ENCODE data around the gene DAAM2.

DAAM2 gene

DNA sequence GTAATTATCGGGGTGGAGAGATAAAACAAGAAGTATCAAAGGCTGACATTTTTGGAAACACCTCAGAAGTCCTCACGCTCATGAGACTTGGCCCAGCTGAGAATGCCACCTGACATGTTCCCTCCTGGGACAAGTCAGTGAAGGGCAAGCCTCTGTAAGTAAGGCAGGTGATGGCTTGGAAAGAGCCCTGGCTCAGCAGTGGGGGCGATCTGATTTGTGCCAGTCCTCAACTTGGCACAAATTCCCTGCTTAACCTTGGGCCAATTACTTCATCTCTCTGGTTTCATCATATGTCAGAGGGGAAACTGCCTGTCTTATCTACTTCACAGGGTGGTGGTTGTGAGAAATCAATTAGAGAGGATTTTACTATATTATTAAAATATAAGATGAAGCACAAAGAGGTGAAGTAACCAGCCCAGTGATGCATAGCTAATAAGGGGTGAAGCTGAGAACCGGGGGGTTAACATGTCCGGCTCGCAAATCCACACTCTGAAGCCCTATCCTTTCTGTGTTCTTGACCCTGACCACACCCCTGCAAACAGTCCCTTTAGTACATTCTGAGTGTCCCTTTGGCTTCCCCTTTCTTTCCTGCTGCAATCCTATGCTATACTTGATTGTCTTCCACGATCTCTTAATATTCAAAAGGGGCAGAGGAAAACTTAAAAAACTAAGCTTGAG lies 150.9 kb downstream of the DAAM2 start:
- TF ChIP-seq, protein P1, sequence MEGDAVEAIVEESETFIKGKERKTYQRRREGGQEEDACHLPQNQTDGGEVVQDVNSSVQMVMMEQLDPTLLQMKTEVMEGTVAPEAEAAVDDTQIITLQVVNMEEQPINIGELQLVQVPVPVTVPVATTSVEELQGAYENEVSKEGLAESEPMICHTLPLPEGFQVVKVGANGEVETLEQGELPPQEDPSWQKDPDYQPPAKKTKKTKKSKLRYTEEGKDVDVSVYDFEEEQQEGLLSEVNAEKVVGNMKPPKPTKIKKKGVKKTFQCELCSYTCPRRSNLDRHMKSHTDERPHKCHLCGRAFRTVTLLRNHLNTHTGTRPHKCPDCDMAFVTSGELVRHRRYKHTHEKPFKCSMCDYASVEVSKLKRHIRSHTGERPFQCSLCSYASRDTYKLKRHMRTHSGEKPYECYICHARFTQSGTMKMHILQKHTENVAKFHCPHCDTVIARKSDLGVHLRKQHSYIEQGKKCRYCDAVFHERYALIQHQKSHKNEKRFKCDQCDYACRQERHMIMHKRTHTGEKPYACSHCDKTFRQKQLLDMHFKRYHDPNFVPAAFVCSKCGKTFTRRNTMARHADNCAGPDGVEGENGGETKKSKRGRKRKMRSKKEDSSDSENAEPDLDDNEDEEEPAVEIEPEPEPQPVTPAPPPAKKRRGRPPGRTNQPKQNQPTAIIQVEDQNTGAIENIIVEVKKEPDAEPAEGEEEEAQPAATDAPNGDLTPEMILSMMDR (IDR thresholded peaks at IDR 0.05; ENCODE audit: low read depth, low read length) = no peak
- DNase-seq (ENCODE audit: low read depth, low spot score) = no peak
- no peak overlapping the region for H3K4me3 ChIP-seq (ENCODE audit: low read depth, low read length)
- in situ Hi-C loops (cut with HindIII; ENCODE audit: low sequenced_read_pairs) = no loop called here

DNA sequence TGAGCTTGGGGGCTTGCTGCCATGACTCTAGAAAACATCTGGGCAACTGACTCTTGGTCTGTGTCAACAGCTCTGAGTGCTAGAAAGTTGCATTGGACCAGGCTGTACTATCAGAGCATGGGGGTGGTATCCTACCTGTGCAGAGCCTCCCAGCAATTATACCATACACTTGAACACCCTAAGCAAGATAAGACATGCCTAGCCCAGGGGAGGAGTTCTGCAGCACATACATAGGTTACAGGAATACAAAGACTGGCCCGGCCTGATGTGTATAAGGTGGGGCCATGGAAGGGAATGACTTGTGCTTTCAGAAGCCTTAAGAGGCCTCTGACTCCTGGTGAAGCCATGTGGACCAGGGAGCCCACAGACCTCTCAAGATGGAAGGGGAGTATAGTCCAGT lies 153.4 kb downstream of the DAAM2 start:
- H3K4me3 ChIP-seq (ENCODE audit: low read depth, low read length) = no peak overlapping the region
- no peak for DNase-seq (ENCODE audit: low read depth, low spot score)
- in situ Hi-C loops (cut with HindIII; ENCODE audit: low sequenced_read_pairs) = no loop called here
- TF ChIP-seq, protein P1 (IDR thresholded peaks at IDR 0.05; ENCODE audit: low read depth, low read length) = no peak

DNA sequence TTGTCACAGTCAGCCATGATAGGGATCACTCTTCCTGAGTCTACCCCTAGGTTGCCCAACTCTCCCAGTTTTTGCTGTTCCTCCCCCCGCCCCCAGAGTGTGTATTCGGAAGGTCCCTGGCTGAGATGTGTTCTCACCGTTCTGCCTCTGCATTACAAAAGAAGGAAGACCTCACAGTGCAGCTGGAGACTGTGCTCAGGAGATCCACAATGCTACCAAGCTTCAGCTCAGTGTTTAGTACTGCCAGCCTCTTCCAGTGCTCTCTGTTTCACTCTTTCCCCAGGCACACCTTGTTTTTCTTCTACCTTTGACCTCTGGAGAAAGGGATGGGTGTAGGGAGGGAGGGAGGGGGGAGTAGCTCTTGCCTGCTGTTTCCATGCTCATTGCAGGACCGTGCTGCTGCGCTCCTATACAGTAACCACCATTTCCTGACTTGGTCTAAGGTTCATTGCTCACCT lies 155.5 kb downstream of the DAAM2 start:
- no peak overlapping the region for H3K4me3 ChIP-seq (ENCODE audit: low read depth, low read length)
- DNase-seq (ENCODE audit: low read depth, low spot score) = no peak
- in situ Hi-C loops (cut with HindIII; ENCODE audit: low sequenced_read_pairs) = no loop called here
- TF ChIP-seq, protein P1 (IDR thresholded peaks at IDR 0.05; ENCODE audit: low read depth, low read length) = no peak

DNA sequence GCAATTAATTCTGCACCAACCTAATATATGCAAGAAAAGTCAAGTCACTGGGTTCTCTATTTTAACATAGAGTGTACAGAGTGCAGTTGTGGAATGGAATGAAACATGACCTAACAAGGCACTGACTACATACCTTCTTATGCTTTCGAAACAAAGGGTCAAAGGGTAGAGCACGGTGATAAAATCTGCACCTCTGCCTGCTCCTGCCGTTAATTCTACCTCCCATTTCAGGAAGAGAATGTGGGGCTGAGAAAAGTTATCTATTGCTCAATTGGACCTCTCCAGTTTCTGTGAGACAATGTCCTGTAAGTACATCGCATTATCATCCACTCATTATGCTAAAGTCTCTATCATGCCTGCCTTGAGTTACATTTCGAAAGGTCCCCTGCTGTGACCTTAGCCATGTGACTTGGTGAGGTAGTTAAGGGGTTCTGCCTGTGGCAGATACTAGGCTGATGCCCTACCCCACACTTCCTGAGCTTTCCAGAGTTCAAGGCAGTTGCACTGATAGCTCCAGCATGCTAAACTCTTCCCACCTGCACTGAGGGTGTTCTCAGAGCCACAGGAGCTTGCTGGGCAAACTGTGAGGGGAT lies 156.1 kb downstream of the DAAM2 start:
- in situ Hi-C loops (cut with HindIII; ENCODE audit: low sequenced_read_pairs) = no loop called here
- TF ChIP-seq, protein P1 (IDR thresholded peaks at IDR 0.05; ENCODE audit: low read depth, low read length) = no peak
- H3K4me3 ChIP-seq (ENCODE audit: low read depth, low read length) = no peak overlapping the region
- DNase-seq (ENCODE audit: low read depth, low spot score) = no peak

DNA sequence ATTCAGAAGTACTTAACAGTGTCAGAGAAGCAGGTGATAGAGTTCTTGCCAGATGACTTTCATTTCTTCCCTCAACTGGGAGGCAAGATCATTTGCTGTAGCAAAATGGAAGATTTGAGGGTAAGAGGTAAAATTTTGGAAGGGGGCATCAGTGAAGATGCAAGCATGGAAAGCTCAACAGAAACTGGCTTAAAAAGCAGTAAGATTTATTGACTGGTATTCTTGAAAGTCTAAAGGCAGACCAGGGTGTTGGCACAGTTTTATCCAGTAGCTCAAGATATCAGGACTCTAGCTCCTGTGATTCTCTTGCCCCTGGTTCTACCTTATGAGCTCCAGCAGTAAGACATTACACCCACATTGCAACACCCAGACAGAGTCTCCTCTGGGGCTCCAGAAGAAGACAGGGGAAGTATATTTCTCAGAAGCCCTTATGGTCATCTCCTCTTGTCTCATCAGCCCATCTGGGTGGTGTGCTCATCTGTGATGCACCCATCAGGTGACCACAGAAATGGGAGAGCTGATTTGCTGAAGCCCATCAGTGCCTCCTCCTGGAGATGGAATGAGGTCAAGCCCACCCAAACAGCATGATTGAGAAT lies 158.0 kb downstream of the DAAM2 start:
- in situ Hi-C loops (cut with HindIII; ENCODE audit: low sequenced_read_pairs) = no loop called here
- H3K4me3 ChIP-seq (ENCODE audit: low read depth, low read length) = no peak overlapping the region
- DNase-seq (ENCODE audit: low read depth, low spot score) = no peak
- TF ChIP-seq, protein P1 (IDR thresholded peaks at IDR 0.05; ENCODE audit: low read depth, low read length) = no peak

DNA sequence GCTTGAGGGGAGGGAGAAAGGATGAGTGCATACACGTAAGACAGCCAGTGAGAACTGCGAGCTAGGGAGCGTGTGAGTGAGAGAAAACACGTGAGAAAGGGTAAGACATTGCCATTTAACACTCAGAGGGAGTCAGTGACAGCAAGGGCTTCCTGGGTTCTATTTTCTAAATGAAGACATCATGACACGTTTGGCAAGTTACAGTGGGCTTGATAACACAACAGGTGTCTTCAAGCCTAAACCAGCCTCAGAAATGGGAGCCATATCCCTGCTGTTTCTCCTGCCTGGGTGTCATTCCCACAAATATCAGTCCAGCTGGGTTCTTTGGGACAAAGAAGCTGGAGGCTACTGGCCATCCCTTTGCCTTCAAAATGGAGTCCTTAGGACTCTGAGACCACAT lies 159.0 kb downstream of the DAAM2 start:
- DNase-seq (ENCODE audit: low read depth, low spot score) = no peak
- no peak overlapping the region for H3K4me3 ChIP-seq (ENCODE audit: low read depth, low read length)
- TF ChIP-seq, protein P1 (IDR thresholded peaks at IDR 0.05; ENCODE audit: low read depth, low read length) = no peak
- in situ Hi-C loops (cut with HindIII; ENCODE audit: low sequenced_read_pairs) = no loop called here
